HG02973 (cell line): ENCODE measurements around the gene BCL7B.
A peak's percentile ranks its signal among the peaks of the same experiment; 100 is the strongest.
"Not testable (repeated sequence)": the region's sequence is repeated elsewhere in the genome, so short reads cannot be mapped to it uniquely, and the experiment has no call there.

Experiments
- ATAC-seq: cut with Tn5 transposase; IDR thresholded peaks from one replicate; pipeline ENCODE4 v1.9.1; 2021; ENCODE audit warnings: moderate library complexity; ENCODE audit not compliant: unreplicated experiment

The BCL7B gene

GRCh38 chr7:73537051-73537450, 20.4 kb downstream of the BCL7B start:
- ATAC-seq, result no peak

GRCh38 chr7:73536479-73536878, 21.0 kb downstream of the BCL7B start:
- ATAC-seq, result no peak

GRCh38 chr7:73535918-73536317, 21.6 kb downstream of the BCL7B start:
- not testable (repeated sequence) for ATAC-seq

- no peak for ATAC-seq
Observed at GRCh38 chr7:73533742-73534141, 23.7 kb downstream of the BCL7B start.

GRCh38 chr7:73532224-73532623, 25.3 kb downstream of the BCL7B start:
- no peak for ATAC-seq

GRCh38 chr7:73530800-73531199, 26.7 kb downstream of the BCL7B start:
- ATAC-seq, result no peak

- no peak for ATAC-seq
Observed at GRCh38 chr7:73526896-73527821, 30.3 kb downstream of the BCL7B start.

- ATAC-seq, result not testable (repeated sequence)
Observed at GRCh38 chr7:73526158-73526494, 31.4 kb downstream of the BCL7B start.

- peak; percentile 88 for ATAC-seq
Observed at GRCh38 chr7:73522105-73522872, 35.2 kb downstream of the BCL7B start, which contains the start of gene BAZ1B. Gene BAZ1B (minus strand): TSS chr7:73522293. CDS start chr7:73521933, 360 bp downstream.

- peak; percentile 26 for ATAC-seq
Observed at GRCh38 chr7:73521636-73522104, 35.8 kb downstream of the BCL7B start.

GRCh38 chr7:73520673-73521635, 36.5 kb downstream of the BCL7B start:
- ATAC-seq, result no peak

- no peak for ATAC-seq
Observed at GRCh38 chr7:73519867-73520672, 37.4 kb downstream of the BCL7B start.

- no peak for ATAC-seq
Observed at GRCh38 chr7:73518470-73518869, 39.0 kb downstream of the BCL7B start.

- ATAC-seq, result no peak
Observed at GRCh38 chr7:73517241-73517995, 40.1 kb downstream of the BCL7B start.

GRCh38 chr7:73515178-73515577, 42.3 kb downstream of the BCL7B start:
- ATAC-seq, result no peak

- ATAC-seq, result no peak
Observed at GRCh38 chr7:73512018-73512780, 45.3 kb downstream of the BCL7B start.

- ATAC-seq, result no peak
Observed at GRCh38 chr7:73509463-73509862, 48.0 kb downstream of the BCL7B start.

- ATAC-seq, result no peak
Observed at GRCh38 chr7:73507556-73507955, 49.9 kb downstream of the BCL7B start.
